NCI-H460 (cell line): ENCODE measurements around the gene CPEB1. TPM values are rescaled to one million over a fixed set of nuclear protein-coding genes. Genes with fewer than 3 reads are reported as not detected.
"Not testable (repeated sequence)": the region's sequence is repeated elsewhere in the genome, so short reads cannot be mapped to it uniquely, and the experiment has no call there.

ENCODE experiments used
- DNase-seq: peaks from one replicate; pipeline ENCODE4 v3.0.0-alpha.2; 2016; ENCODE audit warnings: low read depth; ENCODE audit errors: extremely low read depth
- total RNA-seq: library from RNA; depleted of rRNA; stranded (reverse); fragments of >200 nt; shearing (Covaris generic); gene quantifications from 2 replicates; pipeline ENCODE4 v1.2.3, GENCODE V29; 2014

CPEB1 gene
- total RNA-seq, 1 experiment from 2014 or later, result 2.2 TPM

DNA sequence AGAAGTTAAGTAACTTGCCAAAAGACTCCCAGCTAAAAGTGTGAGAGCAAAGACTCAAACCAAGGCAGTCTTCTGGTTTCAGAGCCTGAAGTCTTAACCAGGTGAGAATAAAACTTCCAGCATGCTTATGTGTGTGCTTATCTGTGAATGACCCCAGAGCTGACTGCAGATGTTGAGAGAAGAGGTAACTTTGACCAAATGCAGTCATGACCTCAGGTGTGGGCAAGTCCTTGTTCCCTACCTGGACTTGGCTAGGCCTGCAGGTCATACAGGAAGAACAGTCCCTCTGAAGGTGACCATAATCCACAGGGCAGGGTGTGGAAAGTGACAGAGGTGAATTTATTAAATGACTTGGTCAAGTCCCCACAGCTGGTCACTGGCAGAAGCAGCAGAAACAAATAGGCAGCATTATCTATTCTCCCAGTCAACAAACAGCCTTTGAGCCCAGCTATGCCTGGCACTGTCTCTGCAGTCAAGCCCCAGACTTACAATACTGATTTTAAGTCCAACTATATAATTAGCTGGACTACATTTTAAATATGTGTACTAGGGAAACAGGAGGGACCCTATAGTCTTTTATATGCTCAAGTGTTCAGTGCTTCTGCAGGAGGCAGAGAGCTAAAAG is 3.0 kb upstream of the CPEB1 start:
- no peak for DNase-seq

GRCh38 chr15:82649226-82649999 is 2.2 kb upstream of the CPEB1 start:
- DNase-seq, result no peak

GRCh38 chr15:82648257-82649103 is 1.3 kb upstream of the CPEB1 start:
- DNase-seq, result no peak

- DNase-seq, result no peak
Observed at GRCh38 chr15:82647835-82648256, 683 bp upstream of the CPEB1 start.

DNA sequence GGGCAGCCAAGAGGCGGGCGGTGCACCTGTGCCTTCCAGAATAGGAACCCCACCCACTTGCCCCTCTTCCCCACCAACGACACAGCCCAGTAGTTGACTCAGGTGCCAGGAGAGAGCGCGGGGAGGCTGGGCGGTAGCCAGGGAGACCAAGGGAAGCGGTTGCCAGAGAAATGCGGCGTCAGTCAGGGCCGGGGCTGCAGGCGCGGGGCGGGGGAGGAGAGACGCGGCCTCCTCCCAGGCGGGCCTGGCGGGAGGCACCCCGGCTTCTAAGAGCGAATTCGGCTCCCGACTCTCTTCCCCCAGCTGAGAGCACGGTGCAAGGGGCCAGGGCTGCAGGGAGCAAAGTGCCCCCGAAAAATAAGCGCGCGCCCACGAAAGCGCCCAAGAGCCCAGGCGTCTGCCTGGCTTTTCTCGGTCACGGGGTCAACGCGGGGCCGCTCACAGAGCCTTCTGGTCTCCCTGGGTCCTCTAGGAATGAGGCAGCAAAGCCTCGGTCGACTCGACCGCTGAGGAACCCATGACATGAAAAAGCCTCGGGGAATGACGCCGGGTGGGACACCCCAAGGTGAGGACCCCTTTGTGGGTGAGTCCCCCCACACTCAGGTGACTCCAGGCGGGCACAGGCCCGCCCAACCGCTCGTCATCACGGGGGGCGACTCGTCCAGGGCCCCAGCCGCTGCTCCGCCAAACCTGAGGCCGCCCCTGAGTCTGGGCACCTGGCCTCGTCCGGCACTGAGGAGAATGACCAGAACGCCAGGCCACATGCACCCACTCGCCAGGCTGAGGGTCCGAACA is 716 bp downstream of the CPEB1 start:
- no peak for DNase-seq

DNA sequence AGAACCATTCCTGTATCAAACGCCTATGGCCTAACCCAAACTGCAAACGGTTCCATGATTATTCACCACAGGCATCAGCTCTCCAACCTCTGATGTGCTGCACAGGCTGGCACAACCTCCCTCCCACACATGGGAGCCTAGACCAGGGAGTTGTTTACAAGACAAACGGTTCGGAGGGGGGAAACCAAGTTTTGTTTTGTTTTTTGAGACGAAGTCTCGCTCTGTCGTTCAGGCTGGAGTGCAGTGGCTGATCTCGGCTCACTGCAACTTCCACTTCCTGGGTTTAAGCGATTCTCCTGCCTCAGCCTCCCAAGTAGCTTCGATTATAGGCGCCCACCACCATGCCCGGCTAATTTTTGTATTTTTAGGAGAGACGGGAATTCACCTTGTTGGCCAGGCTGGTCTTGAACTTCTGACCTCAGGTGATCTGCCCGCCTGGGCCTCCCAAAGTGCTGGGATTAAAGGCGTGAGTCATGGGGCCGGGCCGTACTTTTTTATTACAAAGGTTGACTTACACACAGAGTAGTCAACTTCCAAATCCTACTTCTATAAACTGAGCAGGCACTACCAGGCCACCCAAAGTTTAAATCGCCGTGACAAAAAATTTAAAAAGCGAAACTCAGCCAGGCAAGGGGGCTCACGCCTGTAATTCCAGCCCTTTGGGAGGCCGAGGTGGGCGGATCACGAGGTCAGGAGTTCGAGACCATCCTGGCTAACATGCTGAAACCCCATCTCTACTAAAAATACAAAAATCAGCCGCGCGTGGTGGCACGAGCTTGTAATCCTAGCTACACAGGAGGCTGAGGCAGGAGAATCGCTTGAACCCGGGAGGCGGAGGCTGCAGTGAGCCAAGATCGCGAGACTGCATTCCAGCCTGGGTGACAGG is 2.0 kb downstream of the CPEB1 start:
- DNase-seq, result not testable (repeated sequence)

DNA sequence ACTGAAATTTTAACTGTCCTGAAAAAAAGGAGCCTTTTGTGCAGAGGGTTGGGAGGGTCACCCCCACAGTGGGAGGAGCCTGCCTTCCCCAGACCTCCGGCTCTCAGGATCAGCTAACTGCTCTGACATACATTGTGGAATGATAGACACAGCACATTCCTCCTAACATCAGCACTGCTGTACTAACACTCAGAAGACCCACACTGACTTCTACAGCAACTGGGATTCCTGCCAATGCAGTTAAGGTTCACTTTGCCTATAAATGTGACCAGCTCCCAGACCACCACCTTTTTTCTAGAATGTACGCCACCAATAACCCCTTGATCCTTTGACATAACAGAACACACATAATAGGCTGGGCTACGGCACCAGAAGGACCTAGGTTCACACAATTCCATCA is 3.2 kb downstream of the CPEB1 start:
- DNase-seq, result no peak

- DNase-seq, result no peak
Observed at GRCh38 chr15:82642656-82643055, 4.5 kb downstream of the CPEB1 start.

DNA sequence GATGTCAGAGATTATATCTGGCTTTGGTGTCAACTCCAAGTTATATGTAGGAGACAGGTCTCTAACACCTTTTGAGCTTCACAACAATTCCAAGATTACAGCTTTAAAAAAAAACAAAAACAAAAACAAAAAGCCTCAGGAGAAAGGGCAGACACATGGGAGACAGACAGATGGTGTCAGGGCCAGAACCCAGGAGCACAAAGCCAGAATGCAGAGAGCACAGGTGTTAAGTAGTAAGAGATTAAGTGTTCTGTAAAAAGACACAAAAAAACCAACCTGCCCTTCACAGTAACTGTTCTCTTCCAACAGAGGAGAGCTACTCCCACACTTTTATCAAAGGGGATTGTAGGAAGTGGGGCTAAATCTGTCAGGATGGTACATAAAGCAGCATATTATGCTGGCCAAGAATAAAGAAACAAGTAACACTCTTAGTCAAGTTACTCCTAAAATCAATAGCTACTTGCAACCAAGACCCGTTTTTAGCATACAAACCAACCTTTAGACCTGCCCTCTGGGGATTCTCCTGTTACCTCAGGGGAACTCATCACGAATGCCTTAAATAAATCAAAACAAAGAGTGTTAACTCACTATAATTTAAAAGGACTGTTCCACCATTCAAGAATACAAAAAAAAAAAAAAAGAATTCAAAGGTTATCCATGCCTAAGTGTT is 5.9 kb downstream of the CPEB1 start:
- DNase-seq, result no peak

DNA sequence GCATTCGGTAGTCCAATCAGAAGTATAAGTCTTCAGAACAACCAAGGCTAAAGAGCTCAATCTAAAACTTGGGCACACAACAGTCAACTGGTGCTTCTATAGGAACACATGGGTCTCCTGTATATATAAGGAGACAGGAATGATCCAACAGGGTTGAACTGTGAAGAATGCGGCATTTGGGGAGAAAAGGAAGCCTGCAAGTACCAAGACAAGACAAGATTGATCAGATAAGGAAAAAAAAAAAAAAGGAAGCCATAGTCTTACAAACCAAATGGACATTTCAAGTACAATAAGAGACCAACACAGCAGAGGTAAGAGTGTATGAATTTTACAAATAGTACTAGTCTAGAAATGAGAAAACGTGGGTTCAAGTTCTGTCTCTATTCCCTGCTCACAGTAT is 6.5 kb downstream of the CPEB1 start:
- DNase-seq, result no peak

DNA sequence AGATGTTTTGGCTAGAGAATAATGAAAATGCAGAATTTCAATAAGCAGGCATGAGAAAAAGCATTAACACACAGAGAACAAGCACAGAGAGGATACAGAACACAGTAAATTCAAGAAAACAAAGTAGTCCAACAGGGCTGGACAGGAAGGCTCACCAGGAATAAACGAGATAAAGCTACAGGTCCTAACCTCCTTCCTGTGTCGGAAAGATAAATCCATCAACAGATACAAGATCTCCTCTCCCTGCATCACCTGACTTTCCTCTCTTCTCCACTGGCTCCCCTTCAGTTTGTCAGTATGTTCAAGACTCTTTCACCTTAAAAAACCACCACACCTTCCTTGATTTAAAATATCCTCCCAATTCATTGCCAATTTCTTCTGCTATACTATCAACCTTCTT is 11.4 kb downstream of the CPEB1 start:
- DNase-seq, result no peak

- no peak for DNase-seq
Observed at GRCh38 chr15:82630033-82630432, 17.1 kb downstream of the CPEB1 start.

DNA sequence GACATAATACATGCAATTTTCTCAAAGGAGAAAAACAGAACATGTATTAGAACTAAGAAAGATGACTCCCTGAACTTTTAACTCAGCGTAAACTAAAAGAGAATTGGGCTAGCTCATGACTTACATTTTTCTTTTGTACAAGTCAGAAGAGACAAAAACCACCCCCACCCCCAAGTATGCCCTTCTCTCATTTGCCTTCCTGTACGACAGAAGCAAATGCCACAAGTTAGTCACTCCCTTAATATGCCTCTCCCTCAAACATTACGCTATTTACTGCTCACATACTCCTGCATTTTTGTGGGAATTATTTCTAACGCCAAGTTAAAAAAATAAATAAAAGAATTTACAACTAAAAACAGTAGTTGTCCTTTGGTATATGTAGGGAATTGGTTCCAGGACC is 22.0 kb downstream of the CPEB1 start:
- no peak for DNase-seq

GRCh38 chr15:82624438-82624837 is 22.7 kb downstream of the CPEB1 start:
- no peak for DNase-seq

DNA sequence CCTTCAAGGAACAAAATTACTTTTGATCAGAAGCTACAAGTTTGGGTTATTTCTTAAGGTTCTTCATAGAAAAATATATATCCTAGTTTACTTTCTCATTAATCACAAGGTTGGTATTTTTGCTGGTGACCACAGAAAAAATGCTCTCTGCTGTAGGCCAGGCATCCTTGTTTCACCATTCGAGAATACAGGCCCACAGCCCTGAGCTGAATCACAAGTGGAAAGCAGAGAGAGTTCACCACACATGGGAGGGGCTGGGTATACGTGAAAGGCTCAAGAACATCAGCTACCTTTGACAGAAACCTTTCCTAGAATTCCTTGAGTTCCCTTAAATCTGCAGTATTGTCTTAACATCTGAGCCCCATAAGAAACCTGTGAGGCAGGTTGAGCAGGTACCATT is 23.2 kb downstream of the CPEB1 start:
- no peak for DNase-seq

DNA sequence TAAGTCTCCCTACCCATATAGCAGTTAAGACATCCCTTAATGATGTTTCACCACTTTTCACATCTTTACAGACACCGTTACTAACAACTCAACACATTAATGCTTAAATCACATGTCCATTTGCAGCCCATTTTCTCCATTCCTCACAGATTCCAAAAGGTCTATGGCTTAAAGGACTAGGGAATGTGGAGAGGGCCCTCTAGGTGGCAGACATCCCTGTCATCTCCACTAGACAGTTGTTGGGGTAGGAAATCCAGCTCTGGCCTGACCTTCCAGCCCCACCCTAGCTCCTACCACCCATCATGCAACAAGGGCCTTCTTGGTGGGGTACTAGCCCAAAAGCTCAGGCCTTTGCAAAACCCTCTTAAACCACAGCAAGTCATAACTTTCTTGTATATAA is 25.2 kb downstream of the CPEB1 start:
- no peak for DNase-seq

- DNase-seq, result no peak
Observed at GRCh38 chr15:82613747-82614146, 33.4 kb downstream of the CPEB1 start.

DNA sequence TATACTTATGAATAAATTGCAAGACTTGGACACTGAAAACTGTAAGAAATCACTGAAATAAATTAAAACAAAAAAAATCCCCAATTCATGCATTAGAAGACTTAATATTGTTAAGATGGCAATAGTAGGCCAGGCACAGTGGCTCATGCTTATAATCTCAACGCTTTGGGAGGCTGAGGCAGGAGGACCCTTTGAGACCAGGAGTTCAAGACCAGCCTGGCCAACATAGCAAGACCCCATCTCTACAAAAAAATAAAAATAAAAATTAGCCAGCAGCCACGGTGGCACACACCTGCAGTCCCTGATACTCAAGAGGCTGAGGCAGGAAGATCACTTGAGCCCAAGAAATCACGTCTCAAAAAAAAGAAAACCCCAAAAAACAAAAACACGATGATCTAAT is 35.8 kb downstream of the CPEB1 start:
- no peak for DNase-seq

- no peak for DNase-seq
Observed at GRCh38 chr15:82602195-82602594, 45.0 kb downstream of the CPEB1 start.
